NCI-H460 (cell line): ENCODE data around the gene SIL1. TPM values are rescaled to one million over a fixed set of nuclear protein-coding genes. Genes with fewer than 3 reads are reported as not detected.

Experiments used
- DNase-seq: peaks from one replicate; pipeline ENCODE4 v3.0.0-alpha.2; 2016; ENCODE audit warnings: low read depth; ENCODE audit errors: extremely low read depth
- total RNA-seq: library from RNA; depleted of rRNA; stranded (reverse); fragments of >200 nt; shearing (Covaris generic); gene quantifications from 2 replicates; pipeline ENCODE4 v1.2.3, GENCODE V29; 2014

The SIL1 gene
- total RNA-seq, 1 experiment from 2014 or later = 54.9 TPM

- DNase-seq = no peak
Measured at GRCh38 chr5:138966236-138966985, 231.8 kb downstream of the SIL1 start.

GRCh38 chr5:138965626-138966025 lies 232.5 kb downstream of the SIL1 start:
- DNase-seq = no peak

GRCh38 chr5:138964647-138965201 lies 233.4 kb downstream of the SIL1 start:
- DNase-seq = no peak

GRCh38 chr5:138963763-138964371 lies 234.3 kb downstream of the SIL1 start:
- no peak for DNase-seq

- no peak for DNase-seq
Measured at GRCh38 chr5:138962614-138963370, 235.4 kb downstream of the SIL1 start.

- no peak for DNase-seq
Measured at GRCh38 chr5:138961729-138962128, 236.4 kb downstream of the SIL1 start.

GRCh38 chr5:138961221-138961620 lies 236.9 kb downstream of the SIL1 start:
- no peak for DNase-seq

- DNase-seq = no peak
Measured at GRCh38 chr5:138960145-138960692, 237.9 kb downstream of the SIL1 start.

GRCh38 chr5:138956801-138957200 lies 241.4 kb downstream of the SIL1 start:
- no peak for DNase-seq

GRCh38 chr5:138955671-138956295 lies 242.4 kb downstream of the SIL1 start:
- DNase-seq = no peak

GRCh38 chr5:138955013-138955660 lies 243.0 kb downstream of the SIL1 start:
- DNase-seq = no peak

GRCh38 chr5:138954257-138955012 lies 243.7 kb downstream of the SIL1 start:
- no peak for DNase-seq

- DNase-seq = peak; percentile 21
Measured at GRCh38 chr5:138953387-138954256, 244.5 kb downstream of the SIL1 start.

- DNase-seq = no peak
Measured at GRCh38 chr5:138952962-138953361, 245.2 kb downstream of the SIL1 start.

GRCh38 chr5:138951986-138952735 lies 246.0 kb downstream of the SIL1 start:
- DNase-seq = no peak

- no peak for DNase-seq
Measured at GRCh38 chr5:138951091-138951985, 246.8 kb downstream of the SIL1 start.
